Stomach (tissue), 9 donors: ENCODE measurements around the gene RAB3B. TPM values are rescaled to one million over a fixed set of nuclear protein-coding genes. Genes with fewer than 3 reads are reported as not detected.
"Not testable (repeated sequence)": the region's sequence is repeated elsewhere in the genome, so short reads cannot be mapped to it uniquely, and the experiment has no call there.

Experiments used
- DNase-seq, 2 donors: peaks; one replicate each; pipeline versions ENCODE4 v3.0.0 to v3.0.0-alpha.2; 2013 to 2019
- H3K27ac ChIP-seq, 5 donors: fragments of 200-600 bp in 4 of 5; sonication (generic) in 4 of 5; one replicate each; pipeline ENCODE4 v1.5.1; 2013 to 2019; ENCODE audit warnings: mild to moderate bottlenecking in 1 of 5, moderate library complexity in 1 of 5
- H3K27me3 ChIP-seq, 3 donors: fragments of 200-600 bp; sonication (generic); one replicate each; pipeline ENCODE4 v1.5.1; 2017 to 2019; ENCODE audit warnings: mixed run types in 1 of 3
- H3K36me3 ChIP-seq, 4 donors: fragments of 200-600 bp; sonication (generic); 1 replicate in 3 of 4; 2 replicates in 1 of 4; pipeline ENCODE4 v1.5.1; 2016 to 2019
- H3K4me1 ChIP-seq, 4 donors: fragments of 200-600 bp; sonication (generic); one replicate each; pipeline ENCODE4 v1.5.1; 2016 to 2019
- H3K4me3 ChIP-seq, 4 donors: fragments of 200-600 bp; sonication (generic) in 3 of 4; one replicate each; pipeline ENCODE4 v1.5.1; 2016 to 2019; ENCODE audit warnings: mild to moderate bottlenecking in 1 of 4
- H3K9me3 ChIP-seq, 4 donors: fragments of 200-600 bp; sonication (generic); one replicate each; pipeline ENCODE4 v1.5.1; 2016 to 2019
- CTCF ChIP-seq, 7 experiments: fragments of 450-650 bp in 4 of 7; fragments of 200-600 bp in 3 of 7; sonication (generic) in 3 of 7; IDR thresholded peaks; one replicate each; pipeline ENCODE4 v1.5.1; 2016 to 2019; ENCODE audit warnings: antibody characterized with exemption in 7 of 7, control low read depth in 2 of 7, mild to moderate bottlenecking in 1 of 7
- EP300 ChIP-seq: sonication (generic); formaldehyde crosslinking; IDR thresholded peaks from one replicate; pipeline ENCODE4 v1.6.1; 2017; ENCODE audit warnings: antibody characterized with exemption
- POLR2A ChIP-seq, 4 donors: fragments of 450-650 bp; IDR thresholded peaks; one replicate each; pipeline ENCODE4 v1.6.1; 2016; ENCODE audit warnings: antibody characterized with exemption in 4 of 4, control low read depth in 2 of 4, mild to moderate bottlenecking in 1 of 4, moderate library complexity in 1 of 4
- POLR2AphosphoS5 ChIP-seq, 3 donors: sonication (generic); formaldehyde crosslinking; IDR thresholded peaks; one replicate each; pipeline ENCODE4 v1.6.1; 2016; ENCODE audit warnings: antibody characterized with exemption in 3 of 3
- WGBS, 5 donors: extraction: QIAGEN DNeasy Blood & Tissue Kit in 3 of 5; methylation state at CpG; one replicate each; pipeline versions ENCODE4 v1.1.5 to v1.1.7; 2013 to 2018; 5-methylcytosine and 5-hydroxymethylcytosine counted together
- intact Hi-C: fragments of 100-400 bp; cut with DNase I; formaldehyde crosslinking; loops from one replicate; pipeline ENCODE4 v1.15.1; 2023; ENCODE audit warnings: low total_unique reads
- polyA plus RNA-seq, 3 donors: library from polyadenylated mRNA; stranded (reverse); fragments of 200-250 nt; gene quantifications; one replicate each; pipeline ENCODE4 v1.2.3, GENCODE V29; 2013
- total RNA-seq, 5 donors: library from RNA; depleted of rRNA; stranded (reverse); fragments of >200 nt; gene quantifications; one replicate each; pipeline versions ENCODE4 v1.1.0 to v1.2.3, GENCODE V29; 2014 to 2016
- donor health status: healthy with polysubstance abuse.
- donor health status: Bipolar disorder and iron deficiency.
- donor health status: healthy.

Gene RAB3B
- total and polyA plus RNA-seq, 8 donors, result under 0.01 to 2.2 (median 0.14) TPM; not detected in 1

- TF ChIP-seq CTCF (IDR thresholded peaks at IDR 0.05) (no peak), POLR2A (IDR thresholded peaks at IDR 0.05) (no peak), EP300 (no peak), POLR2AphosphoS5 (IDR thresholded peaks at IDR 0.05) (no peak)
- peaks cover 0 to 24% (median 0%) of the 10 kb centered on the region in 3 donors for H3K27me3 ChIP-seq
- H3K9me3 ChIP-seq, result no peaks in the 10 kb centered on the region
- H3K27ac ChIP-seq, result no peak overlapping the region
- intact Hi-C loops, result no loop called here
- no peak overlapping the region for H3K4me3 ChIP-seq
- 35 to 58% (median 37%) methylated on average over 5 of the region's 5 CpGs for WGBS, 5 donors
- DNase-seq, result peak in 1 of 2 donors; percentile 41
- H3K4me1 ChIP-seq, result no peaks in the 10 kb centered on the region
- no peaks in the 10 kb centered on the region for H3K36me3 ChIP-seq
These were observed 16.9 kb upstream of the RAB3B start for GRCh38 chr1:52007215-52008002.

- not testable (repeated sequence) for H3K4me3 ChIP-seq
- peaks cover 0 to 24% (median 0%) of the 10 kb centered on the region in 3 donors for H3K27me3 ChIP-seq
These were observed 15.6 kb upstream of the RAB3B start for GRCh38 chr1:52006081-52006553.

GRCh38 chr1:52005548-52005947, 15.0 kb upstream of the RAB3B start:
- H3K27me3 ChIP-seq, result peaks cover 0 to 24% (median 0%) of the 10 kb centered on the region in 3 donors
- WGBS, 5 donors, result 46 to 56% (median 50%) methylated on average over 3 of the region's 3 CpGs
- H3K4me1 ChIP-seq, H3K27ac ChIP-seq, intact Hi-C loops, H3K4me3 ChIP-seq, H3K9me3 ChIP-seq, H3K36me3 ChIP-seq, DNase-seq: not testable (repeated sequence)

More at GRCh38 chr1:52006081-52006553, 15.6 kb upstream of the RAB3B start:
- H3K36me3 ChIP-seq, intact Hi-C loops, H3K27ac ChIP-seq, H3K9me3 ChIP-seq, H3K4me1 ChIP-seq, DNase-seq: not testable (repeated sequence)
- 27 to 44% (median 39%) methylated on average over 4 to 5 of the region's 5 CpGs for WGBS, 5 donors

GRCh38 chr1:52003877-52004276, 13.4 kb upstream of the RAB3B start:
- 52 to 71% (median 61%) methylated on average over 4 of the region's 4 CpGs for WGBS, 5 donors
- H3K27ac ChIP-seq, result no peak overlapping the region
- no peaks in the 10 kb centered on the region for H3K36me3 ChIP-seq
- intact Hi-C loops, result no loop called here
- peaks cover 0 to 24% (median 0%) of the 10 kb centered on the region in 3 donors for H3K27me3 ChIP-seq
- TF ChIP-seq POLR2AphosphoS5 (IDR thresholded peaks at IDR 0.05), result no peak
- no peak for TF ChIP-seq POLR2A (IDR thresholded peaks at IDR 0.05)
- TF ChIP-seq CTCF (IDR thresholded peaks at IDR 0.05), result no peak
- no peak for TF ChIP-seq EP300
- no peak for DNase-seq
- no peaks in the 10 kb centered on the region for H3K9me3 ChIP-seq
- no peak overlapping the region for H3K4me3 ChIP-seq
- H3K4me1 ChIP-seq, result no peaks in the 10 kb centered on the region

GRCh38 chr1:52002038-52002917, 11.8 kb upstream of the RAB3B start:
- Histone ChIP-seq H3K4me3 (no peak overlapping the region), H3K9me3 (no peaks in the 10 kb centered on the region), H3K27ac (no peak overlapping the region), H3K4me1 (no peaks in the 10 kb centered on the region), H3K36me3 (no peaks in the 10 kb centered on the region), H3K27me3 (peaks cover 0 to 23% (median 0%) of the 10 kb centered on the region in 3 donors)
- intact Hi-C loops, result no loop called here
- DNase-seq, result peak in 1 of 2 donors; percentile 95
- 47 to 51% (median 48%) methylated on average over 9 of the region's 9 CpGs for WGBS, 5 donors
- TF ChIP-seq CTCF (IDR thresholded peaks at IDR 0.05) (peak in 5 of 7 experiments; percentile 71 to 95 (median 91)), POLR2A (IDR thresholded peaks at IDR 0.05) (no peak)
